CD1c-positive myeloid dendritic cell (primary cell): ENCODE data around the gene CEP41.
A peak's percentile ranks its signal among the peaks of the same experiment; 100 is the strongest.
"Not testable (repeated sequence)": the region's sequence is repeated elsewhere in the genome, so short reads cannot be mapped to it uniquely, and the experiment has no call there.

ENCODE experiments used
- DNase-seq: peaks from one replicate; pipeline ENCODE4 v3.0.0-alpha.2; 2016; ENCODE audit errors: extremely low spot score

Gene CEP41

GRCh38 chr7:130461272-130461671, 20.5 kb upstream of the CEP41 start:
- DNase-seq = no peak

GRCh38 chr7:130458257-130458656, 17.4 kb upstream of the CEP41 start:
- peak; percentile 19 for DNase-seq

DNA sequence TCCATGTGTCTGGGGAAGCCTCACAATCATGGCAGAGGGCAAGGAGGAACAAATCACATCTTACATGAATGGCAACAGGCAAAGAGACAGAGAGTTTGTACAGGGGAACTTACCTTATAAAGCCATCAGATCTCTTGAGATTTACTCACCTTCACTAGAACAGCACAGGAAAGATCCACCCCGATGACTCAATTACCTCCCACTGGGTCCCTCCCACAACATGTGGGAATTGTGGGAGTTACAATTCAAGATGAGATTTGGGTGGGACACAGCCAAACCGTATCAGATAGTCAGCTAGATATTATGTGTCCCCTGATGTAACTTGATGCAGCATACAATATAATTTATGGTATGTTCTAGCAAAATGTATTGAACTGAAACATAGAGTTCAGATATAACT, 14.1 kb upstream of the CEP41 start:
- DNase-seq = no peak

- no peak for DNase-seq
Measured at GRCh38 chr7:130452951-130453350, 12.1 kb upstream of the CEP41 start.

DNA sequence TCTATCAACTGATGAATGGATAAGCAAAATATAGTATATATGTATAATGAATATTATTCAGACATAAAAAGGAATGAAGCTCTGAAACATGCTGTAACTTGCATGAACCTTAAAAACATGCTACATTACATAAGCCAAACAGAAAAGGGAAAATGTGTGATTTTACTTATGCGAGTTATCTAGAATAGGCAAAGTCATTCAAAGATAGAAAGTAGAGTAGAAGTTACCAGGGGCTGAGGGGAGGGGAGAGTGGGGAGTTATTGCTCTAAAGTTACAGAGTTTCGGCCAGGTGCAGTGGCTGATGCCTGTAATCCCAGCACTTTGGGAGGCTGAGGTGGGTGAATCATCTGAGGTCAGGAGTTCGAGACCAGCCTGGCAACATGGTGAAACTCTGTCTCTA, 10.5 kb upstream of the CEP41 start:
- not testable (repeated sequence) for DNase-seq

DNA sequence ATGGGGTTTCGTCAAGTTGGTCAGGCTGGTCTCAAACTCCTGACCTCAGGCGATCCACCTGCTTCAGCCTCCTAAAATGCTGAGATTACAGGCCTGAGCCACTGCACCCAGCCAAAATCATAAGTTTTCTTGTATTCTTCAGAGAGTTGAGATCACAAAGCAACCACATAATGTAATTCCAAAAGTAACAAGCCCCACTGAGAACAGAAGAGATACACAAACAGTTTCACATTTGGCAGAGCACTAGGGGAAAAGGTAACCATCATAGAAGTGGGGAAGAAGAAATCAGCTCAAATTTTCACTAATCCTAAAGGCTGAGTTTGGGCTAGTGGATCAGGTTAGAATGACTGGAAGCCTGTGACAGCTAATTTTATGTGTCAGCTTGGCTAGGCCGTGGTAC, 5.4 kb upstream of the CEP41 start:
- no peak for DNase-seq

GRCh38 chr7:130444751-130445407, 4.1 kb upstream of the CEP41 start:
- no peak for DNase-seq

DNA sequence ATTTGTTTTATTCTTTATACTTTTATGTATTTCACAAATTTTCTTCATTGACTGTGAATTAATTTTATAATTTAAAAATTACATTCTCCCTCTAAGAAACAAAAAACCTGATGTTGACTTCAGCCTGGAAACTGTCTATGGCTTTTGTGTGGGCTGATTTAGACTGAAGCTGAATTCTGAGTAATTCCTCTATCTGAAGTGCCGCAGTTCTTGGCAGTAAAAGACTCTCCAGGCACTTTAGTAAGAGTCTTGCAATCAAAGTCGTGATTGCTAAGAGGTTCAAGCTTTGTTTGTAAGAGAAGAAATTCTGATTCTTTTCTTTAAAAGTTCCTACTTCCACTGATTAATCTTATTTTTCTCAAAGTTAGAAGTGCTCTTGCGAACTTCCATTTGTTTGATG, 3.4 kb upstream of the CEP41 start:
- no peak for DNase-seq

GRCh38 chr7:130442601-130443000, 1.8 kb upstream of the CEP41 start:
- DNase-seq = no peak

- DNase-seq = no peak
Measured at GRCh38 chr7:130441408-130441869, 623 bp upstream of the CEP41 start.

DNA sequence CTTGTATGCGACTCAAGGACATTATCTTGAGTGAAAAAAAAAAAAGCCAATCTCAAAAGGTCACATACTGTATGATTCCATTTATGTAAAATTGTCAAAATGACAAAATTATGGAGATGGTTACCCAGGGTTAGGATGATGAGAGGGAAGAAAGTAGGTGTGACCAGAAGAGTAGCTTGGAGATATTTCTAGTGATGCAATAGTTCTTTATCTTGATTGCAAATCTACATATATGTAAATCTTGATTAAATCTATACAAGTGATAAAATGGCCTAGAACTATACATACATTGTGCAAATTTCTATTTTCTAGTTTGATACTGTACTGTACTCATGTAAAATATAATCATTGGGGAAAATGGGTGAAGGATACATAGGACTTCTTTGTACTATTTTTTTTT, 4.6 kb downstream of the CEP41 start:
- DNase-seq = no peak

- DNase-seq = no peak
Measured at GRCh38 chr7:130435311-130435854, 5.4 kb downstream of the CEP41 start.

DNA sequence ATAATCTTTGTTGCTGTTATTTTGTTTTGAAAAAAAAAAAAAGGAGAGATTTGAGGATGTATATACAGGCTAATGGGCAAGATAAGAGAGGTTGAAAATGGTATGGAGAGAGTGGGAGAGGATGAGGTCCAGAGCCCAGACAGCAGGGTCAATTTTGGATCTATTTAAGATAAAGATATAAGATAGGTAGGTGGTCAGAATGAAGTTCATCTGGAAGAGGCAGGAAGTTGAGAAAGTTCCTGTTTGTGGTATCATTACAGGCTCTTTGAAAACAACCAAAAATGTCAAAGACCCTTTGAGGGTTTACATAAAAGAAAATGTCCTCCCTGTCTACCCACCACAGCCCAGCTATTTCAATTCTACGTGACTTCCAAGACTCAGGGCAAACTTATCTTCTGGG, 7.5 kb downstream of the CEP41 start:
- peak; percentile 6 for DNase-seq

- no peak for DNase-seq
Measured at GRCh38 chr7:130432886-130433285, 7.9 kb downstream of the CEP41 start.

DNA sequence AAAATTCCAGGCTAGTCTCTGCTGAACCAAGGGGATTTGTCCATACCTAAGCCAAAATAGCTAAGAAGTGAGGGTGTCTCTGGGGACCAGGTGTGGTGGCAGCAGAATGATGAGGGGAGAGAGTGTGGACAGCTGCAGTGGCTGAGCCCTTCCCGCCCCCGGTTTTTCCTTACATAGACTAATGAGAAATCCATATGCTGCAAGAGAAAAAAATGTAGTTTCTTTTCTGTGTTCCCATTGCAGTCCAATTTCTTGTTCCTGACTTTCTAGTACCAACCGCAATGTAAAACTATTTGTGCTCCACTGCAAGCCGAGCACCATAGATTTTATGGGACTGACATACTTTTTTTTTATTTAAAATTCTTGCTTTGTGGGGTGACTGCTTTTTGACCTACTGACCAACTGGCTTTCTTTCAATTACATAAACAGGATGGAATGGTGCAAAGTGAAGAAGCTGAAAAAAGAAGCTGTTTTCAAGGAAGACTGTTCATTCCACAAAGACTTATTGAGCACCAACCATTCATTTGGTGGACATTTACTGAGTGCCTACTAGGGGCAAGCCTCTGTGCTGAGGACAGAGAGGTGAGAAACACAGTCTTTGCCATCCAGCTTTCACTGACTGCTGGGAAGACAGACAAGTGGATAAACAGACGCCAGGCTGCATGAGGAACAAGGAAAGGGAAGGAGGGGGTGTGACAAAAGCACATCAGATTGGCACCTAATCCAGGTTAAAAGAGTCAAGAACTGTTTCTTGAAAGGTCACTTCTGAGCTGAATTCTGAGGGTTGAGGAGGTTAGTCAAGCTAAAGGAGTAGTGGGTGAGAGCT, 9.8 kb downstream of the CEP41 start:
- DNase-seq = no peak

- DNase-seq = no peak
Measured at GRCh38 chr7:130430115-130430514, 10.7 kb downstream of the CEP41 start.

GRCh38 chr7:130429019-130429418, 11.8 kb downstream of the CEP41 start:
- no peak for DNase-seq

DNA sequence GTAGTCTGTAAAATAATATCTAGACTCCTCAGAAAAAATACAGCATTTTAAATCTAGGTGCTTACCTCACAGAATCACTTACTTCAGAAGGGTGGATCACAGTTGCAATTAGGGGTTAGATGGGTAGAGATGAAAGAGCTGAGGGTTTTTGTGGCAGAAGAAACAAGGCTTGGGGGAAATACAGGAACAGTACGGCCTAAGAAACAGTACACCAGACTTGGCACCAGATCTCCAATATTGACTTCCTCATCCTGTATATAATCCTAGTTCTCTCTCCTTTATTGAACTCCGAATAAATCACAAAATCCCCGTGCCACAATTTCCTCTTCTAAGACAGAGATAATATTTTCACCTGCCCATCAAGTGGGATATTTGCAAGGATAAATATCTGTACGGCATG, 14.3 kb downstream of the CEP41 start:
- no peak for DNase-seq

- DNase-seq = no peak
Measured at GRCh38 chr7:130425796-130426195, 15.0 kb downstream of the CEP41 start.

GRCh38 chr7:130423501-130424037, 17.2 kb downstream of the CEP41 start:
- no peak for DNase-seq

DNA sequence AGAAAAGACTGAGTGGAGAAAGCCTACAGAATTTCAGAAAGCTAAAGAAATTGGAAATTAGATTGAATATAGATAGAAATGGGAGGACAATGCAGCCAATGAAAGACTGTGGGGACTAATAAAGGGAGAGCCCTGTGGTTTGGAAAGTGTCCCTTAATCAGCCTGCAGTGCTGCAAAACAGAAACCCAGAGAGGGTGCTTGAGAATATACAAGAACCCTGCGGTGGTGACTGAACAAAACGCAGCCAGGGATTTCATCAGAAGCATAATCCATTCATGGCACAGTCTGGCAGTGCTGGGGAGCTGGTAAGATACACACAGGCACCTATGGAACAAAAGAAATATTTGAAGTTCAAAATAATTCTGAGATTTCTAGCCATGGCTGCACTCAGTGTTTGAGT, 19.1 kb downstream of the CEP41 start:
- DNase-seq = no peak

DNA sequence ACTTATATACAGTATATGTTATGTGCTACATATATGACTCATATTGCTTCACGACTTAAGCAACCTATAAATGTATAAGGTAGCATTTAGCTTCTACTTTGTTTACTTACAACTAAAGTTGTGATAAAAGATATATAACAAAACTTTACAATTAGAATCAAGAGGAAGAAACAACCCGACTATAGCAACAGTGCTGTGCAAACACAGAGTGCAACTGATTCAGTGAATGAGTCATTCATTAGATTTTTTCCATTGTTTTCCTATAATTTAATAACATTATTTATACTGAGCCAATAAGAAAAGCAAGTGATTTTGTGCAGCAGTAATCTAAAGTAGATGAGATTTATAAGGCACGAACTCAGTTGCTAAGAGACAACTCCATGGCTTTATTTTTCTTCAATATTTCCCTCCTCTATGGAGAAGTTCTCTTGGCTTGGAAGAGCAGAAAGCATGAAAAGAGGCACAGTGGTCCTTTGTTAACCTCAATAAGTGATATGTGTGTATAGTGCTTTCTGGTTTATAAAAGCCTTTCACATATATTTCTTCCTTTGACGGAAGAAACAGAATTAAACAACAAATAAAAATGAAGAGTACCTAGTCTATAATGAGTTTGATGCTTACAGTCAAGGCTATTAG, 19.8 kb downstream of the CEP41 start:
- no peak for DNase-seq
